T follicular helper cell (primary cell): ENCODE results near the gene CMSS1.
"Not testable (repeated sequence)": the region's sequence is repeated elsewhere in the genome, so short reads cannot be mapped to it uniquely, and the experiment has no call there.

Source experiments
- DNase-seq: peaks from one replicate; pipeline ENCODE4 v3.0.0-alpha.2; 2020; ENCODE audit warnings: low read depth

CMSS1 gene

DNA sequence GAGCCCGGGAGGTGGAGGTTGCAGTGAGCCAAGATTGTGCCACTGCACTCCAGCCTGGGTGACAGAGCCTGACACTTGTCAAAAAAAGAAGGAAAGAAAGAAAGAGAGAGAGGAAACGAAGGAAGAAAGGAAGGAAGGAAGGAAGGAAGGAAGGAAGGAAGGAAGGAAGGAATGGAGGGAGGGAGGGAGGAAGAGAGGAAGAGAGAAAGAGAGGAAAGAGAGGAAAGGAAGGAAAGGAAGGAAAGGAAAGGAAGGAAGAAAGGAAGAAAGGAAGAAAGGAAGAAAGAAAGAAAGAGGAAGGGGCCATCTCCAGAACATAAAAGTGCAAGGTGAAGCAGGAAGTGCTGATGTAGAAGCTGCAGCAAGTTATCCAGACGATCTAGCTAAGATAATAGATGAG, 411.5 kb downstream of the CMSS1 start:
- not testable (repeated sequence) for DNase-seq

DNA sequence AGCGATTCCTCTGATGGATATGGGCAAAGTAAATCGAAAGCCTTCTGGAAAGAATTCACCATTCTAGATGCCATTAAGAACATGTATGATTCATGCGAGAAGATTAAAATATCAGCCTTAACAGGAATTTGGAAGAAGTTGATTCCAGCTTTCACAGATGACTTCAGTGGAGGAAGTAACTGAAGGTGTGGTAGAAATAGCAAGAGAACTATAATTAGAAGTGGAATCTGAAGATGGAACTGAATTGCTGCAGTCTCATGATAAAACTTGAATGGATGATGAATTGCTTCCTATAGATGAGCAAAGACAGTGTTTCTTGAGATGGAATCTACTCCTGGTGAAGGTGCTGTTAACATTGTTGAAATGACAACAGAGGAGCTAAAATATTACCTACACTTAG, 413.0 kb downstream of the CMSS1 start:
- no peak for DNase-seq
